DMS79 treated with DMSO at 0.1 percent for 48 hours (cell line): ENCODE results near the gene CENPVL1.
"Not testable (repeated sequence)": the region's sequence is repeated elsewhere in the genome, so short reads cannot be mapped to it uniquely, and the experiment has no call there.

Source experiments
- DNase-seq: peaks from one replicate; lab custom pipeline; 2025; lab: John Stamatoyannopoulos, UW

The CENPVL1 gene

DNA sequence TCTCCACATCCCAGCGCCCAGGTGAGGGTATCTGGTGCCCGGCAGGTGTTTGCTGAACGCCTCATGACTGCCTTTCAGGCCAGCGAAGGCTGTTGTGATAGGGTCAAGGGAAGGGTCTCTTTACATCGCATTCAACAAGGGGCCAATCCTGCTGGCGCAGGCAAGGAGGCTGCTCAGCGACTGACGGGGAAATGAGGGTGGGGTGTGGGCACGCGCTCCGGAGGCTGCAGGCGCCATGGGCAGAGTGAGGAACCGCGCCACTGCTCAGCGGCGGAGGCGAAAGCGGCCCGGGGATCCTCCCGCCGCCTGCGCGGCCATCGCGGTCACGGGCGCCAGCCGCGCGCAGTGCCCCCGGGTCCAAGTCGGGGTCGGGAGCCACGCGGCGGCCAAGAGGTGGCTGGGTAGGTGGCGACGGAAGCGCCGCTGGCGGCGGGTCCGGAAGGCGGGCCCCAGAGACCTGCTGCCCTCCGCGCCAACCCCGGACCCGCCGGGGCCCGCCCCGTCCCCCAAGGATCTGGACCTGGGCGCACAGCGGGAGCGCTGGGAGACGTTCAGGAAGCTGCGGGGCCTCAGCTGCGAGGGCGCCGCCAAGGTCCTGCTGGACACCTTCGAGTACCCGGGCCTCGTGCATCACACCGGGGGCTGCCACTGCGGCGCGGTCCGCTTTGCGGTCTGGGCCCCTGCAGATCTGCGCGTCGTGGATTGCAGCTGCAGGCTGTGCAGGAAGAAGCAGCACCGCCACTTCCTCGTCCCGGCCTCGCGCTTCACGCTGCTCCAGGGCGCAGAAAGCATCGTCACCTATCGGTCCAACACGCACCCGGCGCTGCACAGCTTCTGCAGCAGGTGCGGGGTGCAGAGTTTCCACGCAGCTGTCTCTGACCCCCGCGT lies at the start of gene CENPVL1:
TSS of gene CENPVL1 (plus strand) at position 236 of the 888 bp plus-strand sequence. CDS start at position 236, 0 bp downstream.
- not testable (repeated sequence) for DNase-seq

DNA sequence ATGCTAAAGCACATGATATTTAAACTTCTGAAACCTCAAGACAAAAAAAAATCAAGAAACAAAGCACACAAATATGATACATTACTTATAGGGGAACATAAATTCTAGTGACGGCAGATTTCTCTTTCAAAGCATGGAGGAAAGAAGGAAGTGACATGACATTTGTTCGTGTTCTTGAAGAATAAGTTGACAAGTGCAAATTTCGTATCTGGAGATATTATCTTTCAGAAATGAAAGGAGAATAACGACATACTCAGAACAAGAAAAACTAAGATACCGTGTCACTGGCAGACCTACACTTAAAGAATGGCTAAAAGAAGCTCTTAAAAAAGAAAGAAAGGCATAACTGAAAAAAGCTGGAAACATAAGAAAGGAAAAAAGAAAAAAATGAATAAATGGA lies 44.3 kb upstream of the CENPVL1 start:
- DNase-seq, result no peak

DNA sequence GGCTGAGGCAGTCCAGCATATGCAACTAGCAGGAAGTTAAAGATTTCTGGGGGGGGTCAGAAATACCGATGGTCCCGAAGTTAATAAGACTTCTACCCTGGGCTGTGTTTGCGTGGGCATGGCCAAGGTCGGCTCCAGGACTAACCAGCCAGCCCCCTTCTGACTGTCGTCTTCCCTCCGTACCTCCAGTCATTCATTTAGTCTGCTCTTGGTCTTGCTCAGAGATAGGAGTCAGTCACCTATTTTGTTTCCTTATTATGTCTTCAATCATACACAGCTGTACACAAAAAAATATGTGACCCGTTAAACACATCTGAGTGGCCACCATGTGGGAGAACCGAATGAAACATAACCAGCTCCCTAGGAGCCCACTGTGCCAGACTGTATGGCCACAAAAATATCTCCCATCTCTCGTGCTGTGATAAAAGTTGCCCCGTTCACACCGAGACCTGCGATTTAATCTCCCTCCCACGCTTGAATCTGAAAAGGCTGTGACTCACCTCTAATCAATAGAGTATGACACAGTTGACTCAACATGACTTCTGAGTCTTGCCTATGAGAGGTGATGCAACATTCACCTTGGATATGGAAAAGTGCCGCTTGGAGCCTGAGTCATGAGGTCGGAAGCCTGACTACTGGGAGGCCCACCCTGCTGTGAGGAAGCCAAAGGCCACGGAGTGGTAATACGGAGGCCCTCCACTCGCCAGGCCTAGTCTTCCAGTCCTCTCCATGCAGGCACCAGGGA lies 30.5 kb upstream of the CENPVL1 start:
- DNase-seq, result not testable (repeated sequence)

DNA sequence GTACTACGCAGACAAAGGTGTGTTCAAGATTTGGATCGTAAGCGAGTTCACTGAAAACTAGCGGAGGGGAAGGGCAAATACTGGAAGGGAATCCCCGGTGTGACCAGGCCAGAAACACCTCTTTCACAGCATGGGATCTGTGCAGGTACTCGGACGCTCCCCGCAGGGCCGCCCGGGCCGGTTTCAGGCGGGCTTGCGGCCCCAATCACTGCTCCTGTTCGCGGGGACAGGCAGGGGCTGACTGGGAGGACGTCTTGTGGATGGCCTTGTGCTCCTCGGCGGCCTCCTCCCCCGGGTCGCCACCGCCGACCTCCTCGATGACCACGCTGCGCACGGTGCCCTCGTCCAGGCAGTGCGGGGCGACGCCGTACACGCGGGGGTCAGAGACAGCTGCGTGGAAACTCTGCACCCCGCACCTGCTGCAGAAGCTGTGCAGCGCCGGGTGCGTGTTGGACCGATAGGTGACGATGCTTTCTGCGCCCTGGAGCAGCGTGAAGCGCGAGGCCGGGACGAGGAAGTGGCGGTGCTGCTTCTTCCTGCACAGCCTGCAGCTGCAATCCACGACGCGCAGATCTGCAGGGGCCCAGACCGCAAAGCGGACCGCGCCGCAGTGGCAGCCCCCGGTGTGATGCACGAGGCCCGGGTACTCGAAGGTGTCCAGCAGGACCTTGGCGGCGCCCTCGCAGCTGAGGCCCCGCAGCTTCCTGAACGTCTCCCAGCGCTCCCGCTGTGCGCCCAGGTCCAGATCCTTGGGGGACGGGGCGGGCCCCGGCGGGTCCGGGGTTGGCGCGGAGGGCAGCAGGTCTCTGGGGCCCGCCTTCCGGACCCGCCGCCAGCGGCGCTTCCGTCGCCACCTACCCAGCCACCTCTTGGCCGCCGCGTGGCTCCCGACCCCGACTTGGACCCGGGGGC lies 28.2 kb upstream of the CENPVL1 start:
- not testable (repeated sequence) for DNase-seq

DNA sequence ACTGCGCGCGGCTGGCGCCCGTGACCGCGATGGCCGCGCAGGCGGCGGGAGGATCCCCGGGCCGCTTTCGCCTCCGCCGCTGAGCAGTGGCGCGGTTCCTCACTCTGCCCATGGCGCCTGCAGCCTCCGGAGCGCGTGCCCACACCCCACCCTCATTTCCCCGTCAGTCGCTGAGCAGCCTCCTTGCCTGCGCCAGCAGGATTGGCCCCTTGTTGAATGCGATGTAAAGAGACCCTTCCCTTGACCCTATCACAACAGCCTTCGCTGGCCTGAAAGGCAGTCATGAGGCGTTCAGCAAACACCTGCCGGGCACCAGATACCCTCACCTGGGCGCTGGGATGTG lies 27.6 kb upstream of the CENPVL1 start, which contains the start of gene CENPVL2:
TSS of gene CENPVL2 (minus strand) at position 112 of the 343 bp plus-strand sequence. CDS start at position 112, 0 bp downstream.
- DNase-seq, result not testable (repeated sequence)

DNA sequence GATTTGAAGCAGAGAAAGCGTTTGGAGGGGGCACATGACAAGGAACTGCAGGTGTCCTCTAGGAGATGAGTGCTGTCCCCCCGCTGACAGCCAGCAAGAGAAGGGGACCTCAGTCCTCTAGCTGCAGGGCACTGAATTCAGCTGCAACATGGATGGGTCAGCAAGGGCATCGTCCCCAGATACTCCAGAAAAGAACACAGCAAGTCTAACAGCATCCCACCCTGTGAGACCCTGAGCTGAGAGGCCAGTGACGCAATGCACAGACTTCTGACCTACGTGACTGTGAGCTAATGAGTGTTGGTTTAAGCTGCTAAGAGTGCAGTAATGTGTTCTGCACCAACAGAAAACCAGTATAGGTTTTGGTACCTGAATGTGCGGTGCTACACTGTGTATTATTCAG lies 16.1 kb upstream of the CENPVL1 start:
- DNase-seq, result no peak

DNA sequence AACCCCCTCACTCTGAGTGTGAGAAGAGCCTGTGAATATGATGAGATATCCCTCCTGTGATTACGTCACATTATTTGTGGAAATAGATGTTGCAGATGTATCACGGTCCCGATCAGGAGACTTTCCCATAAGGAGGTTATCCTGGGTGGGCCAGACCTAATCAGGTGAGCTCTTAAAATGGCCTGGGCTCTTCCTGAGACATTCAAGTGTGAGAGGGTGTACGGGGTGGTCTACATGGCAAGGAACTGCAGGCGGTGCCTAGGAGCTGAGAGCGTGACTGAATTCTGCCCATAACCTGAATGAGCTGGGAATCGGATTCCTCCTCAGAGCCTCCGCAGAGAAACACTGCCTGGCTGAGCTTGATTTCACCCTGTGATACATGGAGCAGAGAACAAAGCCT lies 12.9 kb upstream of the CENPVL1 start:
- DNase-seq, result no peak

DNA sequence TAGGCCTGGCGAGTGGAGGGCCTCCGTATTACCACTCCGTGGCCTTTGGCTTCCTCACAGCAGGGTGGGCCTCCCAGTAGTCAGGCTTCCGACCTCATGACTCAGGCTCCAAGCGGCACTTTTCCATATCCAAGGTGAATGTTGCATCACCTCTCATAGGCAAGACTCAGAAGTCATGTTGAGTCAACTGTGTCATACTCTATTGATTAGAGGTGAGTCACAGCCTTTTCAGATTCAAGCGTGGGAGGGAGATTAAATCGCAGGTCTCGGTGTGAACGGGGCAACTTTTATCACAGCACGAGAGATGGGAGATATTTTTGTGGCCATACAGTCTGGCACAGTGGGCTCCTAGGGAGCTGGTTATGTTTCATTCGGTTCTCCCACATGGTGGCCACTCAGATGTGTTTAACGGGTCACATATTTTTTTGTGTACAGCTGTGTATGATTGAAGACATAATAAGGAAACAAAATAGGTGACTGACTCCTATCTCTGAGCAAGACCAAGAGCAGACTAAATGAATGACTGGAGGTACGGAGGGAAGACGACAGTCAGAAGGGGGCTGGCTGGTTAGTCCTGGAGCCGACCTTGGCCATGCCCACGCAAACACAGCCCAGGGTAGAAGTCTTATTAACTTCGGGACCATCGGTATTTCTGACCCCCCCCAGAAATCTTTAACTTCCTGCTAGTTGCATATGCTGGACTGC lies 2.8 kb downstream of the CENPVL1 start:
- not testable (repeated sequence) for DNase-seq

DNA sequence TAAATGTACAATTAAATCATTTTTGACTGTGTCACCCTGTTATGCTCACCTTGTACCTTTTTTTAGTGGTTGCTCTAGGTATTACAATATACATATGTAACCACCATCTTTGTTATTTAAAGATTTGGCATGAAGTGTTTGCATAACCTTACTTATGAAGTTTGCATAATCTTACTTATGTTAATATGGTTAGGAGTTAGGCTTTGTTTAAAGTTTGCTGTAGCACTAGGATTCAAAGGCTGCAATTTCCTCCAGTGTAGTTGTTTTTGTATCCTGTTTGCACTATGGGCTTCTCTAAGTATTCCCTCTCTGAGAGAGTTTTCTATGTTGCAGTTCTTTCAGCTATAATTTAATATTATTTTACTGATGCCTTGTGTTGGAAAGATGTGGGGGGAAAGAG lies 17.9 kb downstream of the CENPVL1 start:
- no peak for DNase-seq

DNA sequence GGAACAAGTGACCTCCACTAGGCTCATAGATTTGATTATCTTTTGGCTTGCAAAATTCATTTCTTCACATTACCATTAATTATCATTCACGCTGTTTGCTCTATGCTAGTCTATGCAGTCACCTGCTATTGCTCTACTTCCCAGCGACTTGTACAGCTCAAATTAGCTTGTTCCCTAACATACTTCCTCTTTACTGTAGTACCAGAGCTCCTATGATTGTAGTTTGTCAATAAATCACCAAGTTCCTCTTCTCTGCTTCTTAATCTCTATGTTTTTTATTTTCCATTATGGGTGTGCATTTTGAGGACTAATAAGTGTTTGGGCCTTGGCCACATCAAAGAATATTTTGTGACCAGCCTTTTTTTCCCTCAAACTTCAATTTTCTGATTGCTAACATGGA lies 26.8 kb downstream of the CENPVL1 start:
- DNase-seq, result no peak

DNA sequence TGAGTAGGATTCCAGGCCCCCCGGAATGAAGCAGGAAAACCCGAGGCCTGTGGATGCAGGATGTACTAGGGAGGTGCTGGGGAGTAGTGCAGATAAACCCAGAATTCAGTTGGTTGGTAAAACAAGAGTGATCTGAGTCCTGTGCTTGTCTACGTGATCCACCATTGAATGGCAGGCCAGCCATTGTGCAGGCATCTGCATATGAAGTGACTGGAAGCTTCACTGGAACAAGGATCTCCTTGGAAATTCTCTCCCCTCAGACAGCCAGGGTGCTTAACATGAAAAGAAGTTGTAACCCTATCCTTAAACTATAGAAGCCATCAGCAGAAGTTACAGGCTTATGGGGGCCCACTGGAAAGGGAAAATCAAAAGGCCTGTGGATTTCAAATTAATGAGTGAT lies 32.3 kb downstream of the CENPVL1 start:
- no peak for DNase-seq

DNA sequence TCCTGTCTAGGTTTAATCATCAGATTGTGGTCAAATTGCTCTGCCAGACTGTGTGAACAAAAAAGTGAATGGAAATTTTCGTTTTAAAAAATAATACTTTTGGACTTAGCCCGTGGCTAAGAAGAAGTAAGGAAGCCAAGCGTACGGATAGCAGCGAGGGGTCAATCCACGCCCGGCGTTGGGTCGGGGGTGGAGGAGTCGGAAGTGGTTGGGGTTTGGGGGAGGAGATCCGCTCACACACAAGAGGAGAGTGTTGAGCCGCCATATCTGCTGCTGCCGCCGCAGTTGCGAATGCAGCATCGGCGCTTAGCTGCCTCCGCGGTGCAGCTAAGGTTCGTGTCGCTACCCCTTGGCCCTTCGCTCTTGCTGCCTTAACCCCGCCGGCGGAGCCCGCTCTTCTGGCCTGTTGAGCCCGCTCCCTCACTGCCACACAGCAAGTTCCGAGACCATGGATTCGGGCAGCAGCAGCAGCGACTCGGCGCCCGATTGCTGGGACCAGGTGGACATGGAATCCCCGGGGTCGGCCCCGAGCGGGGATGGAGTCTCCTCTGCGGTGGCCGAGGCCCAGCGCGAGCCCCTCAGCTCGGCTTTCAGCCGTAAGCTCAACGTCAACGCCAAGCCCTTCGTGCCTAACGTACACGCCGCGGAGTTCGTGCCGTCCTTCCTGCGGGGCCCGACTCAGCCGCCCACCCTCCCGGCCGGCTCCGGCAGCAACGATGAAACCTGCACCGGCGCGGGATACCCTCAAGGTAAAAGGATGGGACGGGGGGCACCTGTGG lies 33.1 kb downstream of the CENPVL1 start, which contains the start of gene GSPT2:
TSS of gene GSPT2 (plus strand) at position 264 of the 779 bp plus-strand sequence. CDS start at position 449, 185 bp downstream.
- peak; percentile 46 for DNase-seq

DNA sequence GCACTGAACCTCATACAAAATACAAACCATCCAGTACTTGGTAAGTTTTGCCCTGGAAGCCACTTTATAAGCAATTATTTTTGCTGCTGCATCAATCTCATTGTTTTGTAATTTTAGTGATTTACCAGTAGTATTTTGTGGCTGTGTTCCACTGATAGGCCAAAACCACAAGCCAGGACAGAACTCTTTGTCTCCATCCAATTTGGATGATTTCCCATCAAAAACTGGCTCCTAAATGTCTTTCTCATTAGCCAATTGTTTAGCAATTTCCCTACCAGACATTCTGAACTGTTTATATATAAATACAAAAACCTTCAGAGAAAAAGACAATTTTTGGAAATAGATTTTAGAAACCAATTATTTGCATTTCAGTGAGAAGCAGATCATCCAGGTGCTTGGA lies 37.4 kb downstream of the CENPVL1 start:
- DNase-seq, result no peak

DNA sequence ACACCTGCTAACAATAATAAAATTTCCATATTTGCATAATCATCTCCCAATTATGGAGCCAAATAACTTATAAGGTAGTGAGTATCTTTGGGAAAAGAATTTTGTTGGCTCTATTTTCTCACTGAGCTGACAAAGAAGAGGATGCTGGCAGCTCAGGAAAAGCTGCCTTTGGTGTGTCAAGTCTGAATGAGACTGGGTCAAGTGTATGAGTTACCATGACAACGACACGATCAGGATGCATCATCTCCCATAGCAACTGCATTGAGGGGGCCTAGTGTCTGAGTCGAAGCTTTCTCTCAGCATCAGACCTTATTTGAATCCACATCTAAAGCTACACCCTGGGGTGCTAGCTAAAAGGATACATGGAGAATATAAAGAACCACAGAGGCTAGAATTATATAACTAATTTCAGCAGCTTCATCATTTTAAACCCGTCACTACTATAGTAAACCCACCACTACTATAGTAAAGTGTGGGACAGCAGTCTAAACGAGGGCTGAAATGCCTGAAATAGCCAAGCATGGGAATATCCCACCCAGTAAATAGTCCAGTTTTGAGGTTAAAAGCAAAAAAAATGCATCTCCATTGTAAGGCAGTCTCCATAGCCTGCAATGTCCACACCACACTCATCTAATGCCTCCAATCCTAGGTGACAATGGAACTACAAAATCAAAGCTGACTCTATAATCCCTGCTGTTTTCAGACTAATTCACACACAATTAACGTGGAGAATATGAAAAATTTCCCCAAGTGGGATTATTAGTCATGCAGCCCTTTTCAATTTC lies 48.9 kb downstream of the CENPVL1 start:
- no peak for DNase-seq

DNA sequence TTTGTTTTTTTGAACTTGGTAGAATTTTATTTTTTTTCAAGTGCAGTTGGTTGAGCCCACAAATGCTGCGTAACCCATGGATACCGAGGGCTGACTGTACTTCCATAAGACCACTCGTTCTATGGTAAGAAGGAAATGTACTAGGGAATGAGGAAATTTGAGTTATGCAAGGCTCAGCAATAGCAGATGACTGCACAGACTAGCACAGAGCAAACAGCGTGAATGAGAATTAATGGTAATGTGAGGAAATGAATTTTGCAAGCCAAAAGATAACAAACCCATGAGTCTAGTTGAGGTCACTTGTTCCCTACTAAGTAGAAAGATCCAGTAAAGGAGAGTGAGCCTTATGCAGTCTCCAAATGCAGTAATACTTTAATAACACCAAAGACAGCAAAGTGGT lies 50.3 kb downstream of the CENPVL1 start:
- no peak for DNase-seq
